Neural cell (in vitro differentiated cells): ENCODE measurements around the gene ZNF724. TPM values are rescaled to one million over a fixed set of nuclear protein-coding genes. Genes with fewer than 3 reads are reported as not detected.
"Not testable (repeated sequence)": the region's sequence is repeated elsewhere in the genome, so short reads cannot be mapped to it uniquely, and the experiment has no call there.

Experiments
- H2AFZ ChIP-seq: fragments of 200-600, 300-800 bp; sonication (generic), shearing (Covaris generic); 2 replicates; pipeline ENCODE4 v1.6.0; 2014; ENCODE audit warnings: low read depth, mild to moderate bottlenecking, antibody characterized with exemption, low read length, moderate library complexity
- H3F3A ChIP-seq: fragments of 200-600 bp; shearing (Covaris generic); 2 replicates; pipeline ENCODE4 v1.6.1; 2016; ENCODE audit warnings: mild to moderate bottlenecking, moderate library complexity, mixed read lengths, antibody characterized with exemption, low read length; ENCODE audit not compliant: insufficient read depth, poor library complexity, severe bottlenecking
- H3K27ac ChIP-seq: fragments of 200-600, 300-800 bp; sonication (generic), shearing (Covaris generic); 2 replicates; pipeline ENCODE4 v1.5.1; 2014; ENCODE audit warnings: mild to moderate bottlenecking, low read length, moderate library complexity
- H3K27me3 ChIP-seq: fragments of 300-800, 200-600 bp; sonication (generic), shearing (Covaris generic); 2 replicates; pipeline ENCODE4 v1.6.0; 2014; ENCODE audit warnings: mild to moderate bottlenecking, low read depth, low read length, moderate library complexity; ENCODE audit not compliant: insufficient read depth
- H3K36me3 ChIP-seq: fragments of 300-800, 200-600 bp; sonication (generic), shearing (Covaris generic); 2 replicates; pipeline ENCODE4 v1.5.1; 2014; ENCODE audit warnings: mild to moderate bottlenecking, antibody characterized with exemption, low read length, moderate library complexity; ENCODE audit not compliant: insufficient read depth
- H3K4me2 ChIP-seq: fragments of 300-800, 200-600 bp; sonication (generic), shearing (Covaris generic); 2 replicates; pipeline ENCODE4 v1.6.0; 2014; ENCODE audit warnings: mild to moderate bottlenecking, low read length
- H3K4me3 ChIP-seq: fragments of 300-800, 200-600 bp; sonication (generic), shearing (Covaris generic); 2 replicates; pipeline ENCODE4 v1.5.1; 2014; ENCODE audit warnings: mild to moderate bottlenecking, low read length, moderate library complexity
- H3K79me2 ChIP-seq: fragments of 200-600 bp; shearing (Covaris generic); replicated peaks from 2 replicates; pipeline ENCODE4 v1.6.0; 2014; ENCODE audit warnings: mild to moderate bottlenecking, low read length, moderate library complexity; ENCODE audit not compliant: insufficient read depth
- H3K9ac ChIP-seq: fragments of 300-800, 200-600 bp; sonication (generic), shearing (Covaris generic); 2 replicates; pipeline ENCODE4 v1.6.1; 2016; ENCODE audit warnings: mild to moderate bottlenecking, low read length, mixed read lengths
- H3K9me2 ChIP-seq: fragments of 200-600 bp; shearing (Covaris generic); 2 replicates; pipeline ENCODE4 v1.6.1; 2016; ENCODE audit warnings: mild to moderate bottlenecking, low read length, mixed read lengths; ENCODE audit not compliant: insufficient read depth
- H3K9me3 ChIP-seq: fragments of 200-600, 300-800 bp; sonication (generic), shearing (Covaris generic); 2 replicates; pipeline ENCODE4 v1.6.1; 2016; ENCODE audit warnings: mild to moderate bottlenecking, mixed run types, low read length, moderate library complexity, mixed read lengths
- H4K20me1 ChIP-seq: fragments of 200-600 bp; shearing (Covaris generic); 2 replicates; pipeline ENCODE4 v1.6.1; 2016; ENCODE audit warnings: mild to moderate bottlenecking, mixed run types; ENCODE audit not compliant: insufficient read depth
- CTCF ChIP-seq: fragments of 450-650 bp; IDR thresholded peaks from 2 replicates; pipeline ENCODE4 v1.5.1; 2014; ENCODE audit warnings: antibody characterized with exemption, mild to moderate bottlenecking, moderate library complexity; ENCODE audit not compliant: poor library complexity, severe bottlenecking
- EP300 ChIP-seq: fragments of 450-650 bp; conservative IDR thresholded peaks from 2 replicates; pipeline ENCODE4 v1.6.1; 2014; ENCODE audit warnings: antibody characterized with exemption, mild to moderate bottlenecking, moderate library complexity; ENCODE audit not compliant: poor library complexity, severe bottlenecking
- EZH2 ChIP-seq: fragments of 200-600, 300-800 bp; shearing (Covaris generic), sonication (generic); IDR thresholded peaks from 2 replicates; pipeline ENCODE4 v1.6.1; 2014; ENCODE audit warnings: antibody characterized with exemption, low read length, borderline replicate concordance, mild to moderate bottlenecking; ENCODE audit not compliant: insufficient read depth, poor library complexity, severe bottlenecking
- MXI1 ChIP-seq: fragments of 450-650 bp; conservative IDR thresholded peaks from 2 replicates; pipeline ENCODE4 v1.6.1; 2014; ENCODE audit warnings: antibody characterized with exemption, mild to moderate bottlenecking; ENCODE audit not compliant: poor library complexity, severe bottlenecking
- POLR2AphosphoS5 ChIP-seq: IDR thresholded peaks from 2 replicates; pipeline ENCODE4 v1.6.1; 2012
- RAD21 ChIP-seq: fragments of 450-650 bp; conservative IDR thresholded peaks from 2 replicates; pipeline ENCODE4 v1.6.1; 2014; ENCODE audit warnings: antibody characterized with exemption, mild to moderate bottlenecking, moderate library complexity
- SMC3 ChIP-seq: fragments of 450-650 bp; conservative IDR thresholded peaks from 2 replicates; pipeline ENCODE4 v1.6.1; 2014; ENCODE audit warnings: antibody characterized with exemption, mild to moderate bottlenecking, moderate library complexity; ENCODE audit not compliant: poor library complexity
- TAF1 ChIP-seq: IDR thresholded peaks from 2 replicates; pipeline ENCODE4 v1.6.1; 2012; ENCODE audit warnings: low read depth
- polyA minus RNA-seq: library from RNA; depleted of rRNA, polyadenylated mRNA; stranded (reverse); fragments of >200 nt; gene quantifications from 2 replicates; pipeline ENCODE4 v1.2.3, GENCODE V29; 2014
- polyA plus RNA-seq: library from polyadenylated mRNA; depleted of rRNA; stranded (reverse); fragments of >200 nt; gene quantifications from 2 replicates; pipeline ENCODE4 v1.2.3, GENCODE V29; 2014
- TF ChIP-seq, protein P1 (sequence below): IDR thresholded peaks from 2 replicates; pipeline ENCODE4 v1.6.1; 2012; ENCODE audit warnings: borderline replicate concordance

Gene ZNF724
- polyA plus RNA-seq (2.4 and 3.2 TPM in 2 replicates), polyA minus RNA-seq (22.4 and 26.3 TPM in 2 replicates)

DNA sequence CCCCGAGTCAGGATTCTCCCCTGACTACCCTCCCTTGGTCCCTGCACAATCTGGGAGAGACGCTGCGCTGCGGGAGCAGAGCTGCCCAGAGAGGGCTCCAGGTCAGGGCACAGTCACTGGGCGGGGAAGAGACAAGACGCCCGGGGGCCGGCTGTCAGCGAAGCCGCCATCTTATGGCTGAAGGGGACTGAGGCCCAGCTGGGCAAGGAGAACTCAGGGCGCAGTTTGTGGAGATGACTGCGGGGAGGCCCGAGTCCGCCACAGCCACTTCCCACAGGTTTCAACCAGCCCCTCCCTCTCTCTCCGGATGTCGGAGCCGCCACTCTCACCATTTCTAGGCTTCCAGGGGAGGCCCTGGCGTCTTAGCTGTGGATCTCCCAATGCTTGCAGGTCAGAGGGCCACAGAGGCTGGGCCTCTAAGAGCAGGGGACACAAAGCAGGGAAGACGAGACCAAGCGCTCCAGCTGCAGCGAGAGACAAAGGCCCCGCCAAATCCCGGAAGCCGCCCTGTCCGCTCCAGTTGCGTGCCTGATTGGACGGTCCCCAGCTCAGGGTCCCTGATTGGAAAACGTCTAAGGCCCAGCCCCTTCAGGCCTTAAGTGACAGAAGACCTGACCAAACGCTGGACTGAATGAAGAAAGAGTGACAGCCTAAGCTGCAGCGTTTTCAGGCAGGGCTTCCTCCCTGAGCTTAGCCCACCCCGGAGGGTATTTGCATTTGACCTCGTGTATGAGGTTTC is at the start of gene ZNF724:
TSS of gene ZNF724 (minus strand) at position 484 of the 739 bp plus-strand sequence. CDS start at position 332, 152 bp downstream.
- no peaks in the 10 kb centered on the region for H3K9me2 ChIP-seq
- TF ChIP-seq CTCF, result peak; percentile 13
- peak; percentile 75 for TF ChIP-seq TAF1
- peak; percentile 98 for TF ChIP-seq MXI1
- peak; percentile 35 for TF ChIP-seq SMC3
- TF ChIP-seq EZH2, result no peak
- TF ChIP-seq, protein P1, sequence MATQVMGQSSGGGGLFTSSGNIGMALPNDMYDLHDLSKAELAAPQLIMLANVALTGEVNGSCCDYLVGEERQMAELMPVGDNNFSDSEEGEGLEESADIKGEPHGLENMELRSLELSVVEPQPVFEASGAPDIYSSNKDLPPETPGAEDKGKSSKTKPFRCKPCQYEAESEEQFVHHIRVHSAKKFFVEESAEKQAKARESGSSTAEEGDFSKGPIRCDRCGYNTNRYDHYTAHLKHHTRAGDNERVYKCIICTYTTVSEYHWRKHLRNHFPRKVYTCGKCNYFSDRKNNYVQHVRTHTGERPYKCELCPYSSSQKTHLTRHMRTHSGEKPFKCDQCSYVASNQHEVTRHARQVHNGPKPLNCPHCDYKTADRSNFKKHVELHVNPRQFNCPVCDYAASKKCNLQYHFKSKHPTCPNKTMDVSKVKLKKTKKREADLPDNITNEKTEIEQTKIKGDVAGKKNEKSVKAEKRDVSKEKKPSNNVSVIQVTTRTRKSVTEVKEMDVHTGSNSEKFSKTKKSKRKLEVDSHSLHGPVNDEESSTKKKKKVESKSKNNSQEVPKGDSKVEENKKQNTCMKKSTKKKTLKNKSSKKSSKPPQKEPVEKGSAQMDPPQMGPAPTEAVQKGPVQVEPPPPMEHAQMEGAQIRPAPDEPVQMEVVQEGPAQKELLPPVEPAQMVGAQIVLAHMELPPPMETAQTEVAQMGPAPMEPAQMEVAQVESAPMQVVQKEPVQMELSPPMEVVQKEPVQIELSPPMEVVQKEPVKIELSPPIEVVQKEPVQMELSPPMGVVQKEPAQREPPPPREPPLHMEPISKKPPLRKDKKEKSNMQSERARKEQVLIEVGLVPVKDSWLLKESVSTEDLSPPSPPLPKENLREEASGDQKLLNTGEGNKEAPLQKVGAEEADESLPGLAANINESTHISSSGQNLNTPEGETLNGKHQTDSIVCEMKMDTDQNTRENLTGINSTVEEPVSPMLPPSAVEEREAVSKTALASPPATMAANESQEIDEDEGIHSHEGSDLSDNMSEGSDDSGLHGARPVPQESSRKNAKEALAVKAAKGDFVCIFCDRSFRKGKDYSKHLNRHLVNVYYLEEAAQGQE, result peak; percentile 28
- TF ChIP-seq POLR2AphosphoS5, result peak; percentile 78
- TF ChIP-seq RAD21, result no peak
- TF ChIP-seq EP300, result no peak

GRCh38 chr19:23294141-23294540 is 43.9 kb upstream of the ZNF724 start:
- no peaks in the 10 kb centered on the region for H3K36me3 ChIP-seq
- H3F3A ChIP-seq, result no peaks in the 10 kb centered on the region
- H3K9me3 ChIP-seq, result peaks cover 7% of the 10 kb centered on the region
- H3K9me2 ChIP-seq, result no peaks in the 10 kb centered on the region
- H3K9ac ChIP-seq, result no peak overlapping the region
- no peaks in the 10 kb centered on the region for H4K20me1 ChIP-seq
- H3K27ac ChIP-seq, result no peak overlapping the region
- H2AFZ ChIP-seq, result no peak overlapping the region
- H3K79me2 ChIP-seq, result no peaks in the 10 kb centered on the region
- no peak overlapping the region for H3K4me2 ChIP-seq
- H3K27me3 ChIP-seq, result no peaks in the 10 kb centered on the region
- H3K4me3 ChIP-seq, result no peak overlapping the region
- TF ChIP-seq, protein P1, result no peak
- TF ChIP-seq TAF1, result no peak
- TF ChIP-seq MXI1, result no peak
- no peak for TF ChIP-seq POLR2AphosphoS5
- TF ChIP-seq SMC3, result no peak
- TF ChIP-seq RAD21, result no peak
- TF ChIP-seq CTCF, result no peak
- no peak for TF ChIP-seq EZH2
- TF ChIP-seq EP300, result no peak

More for the DNA sequence above, at the start of gene ZNF724:
- Histone ChIP-seq H2AFZ (peak within 1 kb of the TSS; percentile 19), H3K36me3 (no peaks in the 10 kb centered on the region), H3K27me3 (no peaks in the 10 kb centered on the region), H3K79me2 (peaks cover 19% of the 10 kb centered on the region), H3K4me3 (peak within 1 kb of the TSS; percentile 79), H3K9ac (peak within 1 kb of the TSS; percentile 68), H3K9me3 (no peaks in the 10 kb centered on the region), H3K27ac (peak within 1 kb of the TSS; percentile 65), H3K4me2 (peak within 1 kb of the TSS; percentile 34), H3F3A (no peaks in the 10 kb centered on the region), H4K20me1 (no peaks in the 10 kb centered on the region)

- not testable (repeated sequence) for H3K9me2 ChIP-seq, H3K4me3 ChIP-seq, H3K9ac ChIP-seq, H3K9me3 ChIP-seq, H3K36me3 ChIP-seq, H3K27me3 ChIP-seq, H3K27ac ChIP-seq, H3K79me2 ChIP-seq, H3K4me2 ChIP-seq, H2AFZ ChIP-seq, H3F3A ChIP-seq, H4K20me1 ChIP-seq
These were observed 39.8 kb upstream of the ZNF724 start for GRCh38 chr19:23289966-23290365.
